Neural cell (in vitro differentiated cells): Measurements from ENCODE around the gene SERP1. TPM values are rescaled to one million over a fixed set of nuclear protein-coding genes. Genes with fewer than 3 reads are reported as not detected.

Source experiments
- H2AFZ ChIP-seq: fragments of 200-600, 300-800 bp; sonication (generic), shearing (Covaris generic); 2 replicates; pipeline ENCODE4 v1.6.0; 2014; ENCODE audit warnings: low read depth, mild to moderate bottlenecking, antibody characterized with exemption, low read length, moderate library complexity
- H3F3A ChIP-seq: fragments of 200-600 bp; shearing (Covaris generic); 2 replicates; pipeline ENCODE4 v1.6.1; 2016; ENCODE audit warnings: mild to moderate bottlenecking, moderate library complexity, mixed read lengths, antibody characterized with exemption, low read length; ENCODE audit not compliant: insufficient read depth, poor library complexity, severe bottlenecking
- H3K27ac ChIP-seq: fragments of 200-600, 300-800 bp; sonication (generic), shearing (Covaris generic); 2 replicates; pipeline ENCODE4 v1.5.1; 2014; ENCODE audit warnings: mild to moderate bottlenecking, low read length, moderate library complexity
- H3K27me3 ChIP-seq: fragments of 300-800, 200-600 bp; sonication (generic), shearing (Covaris generic); 2 replicates; pipeline ENCODE4 v1.6.0; 2014; ENCODE audit warnings: mild to moderate bottlenecking, low read depth, low read length, moderate library complexity; ENCODE audit not compliant: insufficient read depth
- H3K36me3 ChIP-seq: fragments of 300-800, 200-600 bp; sonication (generic), shearing (Covaris generic); 2 replicates; pipeline ENCODE4 v1.5.1; 2014; ENCODE audit warnings: mild to moderate bottlenecking, antibody characterized with exemption, low read length, moderate library complexity; ENCODE audit not compliant: insufficient read depth
- H3K4me2 ChIP-seq: fragments of 300-800, 200-600 bp; sonication (generic), shearing (Covaris generic); 2 replicates; pipeline ENCODE4 v1.6.0; 2014; ENCODE audit warnings: mild to moderate bottlenecking, low read length
- H3K4me3 ChIP-seq: fragments of 300-800, 200-600 bp; sonication (generic), shearing (Covaris generic); 2 replicates; pipeline ENCODE4 v1.5.1; 2014; ENCODE audit warnings: mild to moderate bottlenecking, low read length, moderate library complexity
- H3K79me2 ChIP-seq: fragments of 200-600 bp; shearing (Covaris generic); replicated peaks from 2 replicates; pipeline ENCODE4 v1.6.0; 2014; ENCODE audit warnings: mild to moderate bottlenecking, low read length, moderate library complexity; ENCODE audit not compliant: insufficient read depth
- H3K9ac ChIP-seq: fragments of 300-800, 200-600 bp; sonication (generic), shearing (Covaris generic); 2 replicates; pipeline ENCODE4 v1.6.1; 2016; ENCODE audit warnings: mild to moderate bottlenecking, low read length, mixed read lengths
- H3K9me2 ChIP-seq: fragments of 200-600 bp; shearing (Covaris generic); 2 replicates; pipeline ENCODE4 v1.6.1; 2016; ENCODE audit warnings: mild to moderate bottlenecking, low read length, mixed read lengths; ENCODE audit not compliant: insufficient read depth
- H3K9me3 ChIP-seq: fragments of 200-600, 300-800 bp; sonication (generic), shearing (Covaris generic); 2 replicates; pipeline ENCODE4 v1.6.1; 2016; ENCODE audit warnings: mild to moderate bottlenecking, mixed run types, low read length, moderate library complexity, mixed read lengths
- H4K20me1 ChIP-seq: fragments of 200-600 bp; shearing (Covaris generic); 2 replicates; pipeline ENCODE4 v1.6.1; 2016; ENCODE audit warnings: mild to moderate bottlenecking, mixed run types; ENCODE audit not compliant: insufficient read depth
- CTCF ChIP-seq: fragments of 450-650 bp; IDR thresholded peaks from 2 replicates; pipeline ENCODE4 v1.5.1; 2014; ENCODE audit warnings: antibody characterized with exemption, mild to moderate bottlenecking, moderate library complexity; ENCODE audit not compliant: poor library complexity, severe bottlenecking
- EP300 ChIP-seq: fragments of 450-650 bp; conservative IDR thresholded peaks from 2 replicates; pipeline ENCODE4 v1.6.1; 2014; ENCODE audit warnings: antibody characterized with exemption, mild to moderate bottlenecking, moderate library complexity; ENCODE audit not compliant: poor library complexity, severe bottlenecking
- EZH2 ChIP-seq: fragments of 200-600, 300-800 bp; shearing (Covaris generic), sonication (generic); IDR thresholded peaks from 2 replicates; pipeline ENCODE4 v1.6.1; 2014; ENCODE audit warnings: antibody characterized with exemption, low read length, borderline replicate concordance, mild to moderate bottlenecking; ENCODE audit not compliant: insufficient read depth, poor library complexity, severe bottlenecking
- MXI1 ChIP-seq: fragments of 450-650 bp; conservative IDR thresholded peaks from 2 replicates; pipeline ENCODE4 v1.6.1; 2014; ENCODE audit warnings: antibody characterized with exemption, mild to moderate bottlenecking; ENCODE audit not compliant: poor library complexity, severe bottlenecking
- POLR2AphosphoS5 ChIP-seq: IDR thresholded peaks from 2 replicates; pipeline ENCODE4 v1.6.1; 2012
- RAD21 ChIP-seq: fragments of 450-650 bp; conservative IDR thresholded peaks from 2 replicates; pipeline ENCODE4 v1.6.1; 2014; ENCODE audit warnings: antibody characterized with exemption, mild to moderate bottlenecking, moderate library complexity
- REST ChIP-seq: IDR thresholded peaks from 2 replicates; pipeline ENCODE4 v1.6.1; 2012; ENCODE audit warnings: borderline replicate concordance
- SMC3 ChIP-seq: fragments of 450-650 bp; conservative IDR thresholded peaks from 2 replicates; pipeline ENCODE4 v1.6.1; 2014; ENCODE audit warnings: antibody characterized with exemption, mild to moderate bottlenecking, moderate library complexity; ENCODE audit not compliant: poor library complexity
- TAF1 ChIP-seq: IDR thresholded peaks from 2 replicates; pipeline ENCODE4 v1.6.1; 2012; ENCODE audit warnings: low read depth
- polyA plus RNA-seq: library from polyadenylated mRNA; depleted of rRNA; stranded (reverse); fragments of >200 nt; gene quantifications from 2 replicates; pipeline ENCODE4 v1.2.3, GENCODE V29; 2014

SERP1 gene
- polyA plus RNA-seq, 1 donor from 2014 or later, result 120 TPM

DNA sequence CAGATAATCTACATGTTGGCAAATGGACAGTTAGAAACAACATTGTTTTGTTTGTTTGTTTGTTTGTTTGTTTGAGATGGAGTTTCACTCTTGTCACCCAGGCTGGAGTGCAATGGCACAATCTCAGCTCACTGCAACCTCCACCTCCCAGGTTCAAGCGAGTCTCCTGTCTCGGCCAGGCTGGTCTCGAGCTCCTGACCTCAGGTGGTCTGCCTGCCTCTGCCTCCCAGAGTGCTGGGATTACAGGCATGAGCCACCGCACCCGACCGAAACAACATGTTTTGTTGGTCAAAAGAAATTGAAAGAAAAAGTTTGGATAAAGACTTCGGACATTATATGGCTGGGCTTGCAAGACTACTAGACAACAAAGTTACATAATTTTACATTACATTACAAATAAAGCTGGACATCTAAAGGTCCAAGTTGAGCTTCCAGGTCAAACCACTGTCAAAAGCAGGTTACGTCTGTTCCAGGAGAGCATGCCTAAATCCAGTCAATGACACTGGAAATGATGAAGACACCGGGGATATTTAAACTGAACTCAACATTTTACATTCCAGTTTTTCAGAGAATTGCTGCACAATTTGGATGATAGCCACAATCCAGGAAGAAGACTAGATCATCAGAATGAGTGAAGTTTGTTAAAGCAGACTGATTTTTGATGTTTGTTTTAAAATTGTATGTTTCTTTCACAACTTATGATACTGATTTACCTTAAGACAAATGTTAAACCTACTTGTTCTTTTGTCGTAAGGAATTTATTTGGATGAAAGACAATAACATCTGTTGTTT is 18.6 kb downstream of the SERP1 start:
- Histone ChIP-seq H3K9me2 (no peaks in the 10 kb centered on the region), H3K4me3 (no peak overlapping the region), H3K27ac (no peak overlapping the region), H3K4me2 (no peak overlapping the region), H3K9me3 (no peaks in the 10 kb centered on the region), H3K27me3 (no peaks in the 10 kb centered on the region), H3F3A (no peaks in the 10 kb centered on the region), H4K20me1 (no peaks in the 10 kb centered on the region), H3K9ac (no peak overlapping the region), H3K79me2 (no peaks in the 10 kb centered on the region), H2AFZ (no peak overlapping the region), H3K36me3 (no peaks in the 10 kb centered on the region)
- TF ChIP-seq EZH2, result no peak

GRCh38 chr3:150523538-150523937 is 22.8 kb downstream of the SERP1 start:
- Histone ChIP-seq H3K4me2 (no peak overlapping the region), H2AFZ (no peak overlapping the region), H3K79me2 (no peaks in the 10 kb centered on the region), H3K36me3 (no peaks in the 10 kb centered on the region), H3K9me2 (no peaks in the 10 kb centered on the region), H3K9me3 (no peaks in the 10 kb centered on the region), H4K20me1 (no peaks in the 10 kb centered on the region), H3K9ac (no peak overlapping the region), H3K27ac (no peak overlapping the region), H3K4me3 (no peak overlapping the region), H3F3A (no peaks in the 10 kb centered on the region), H3K27me3 (no peaks in the 10 kb centered on the region)
- TF ChIP-seq MXI1 (no peak), TAF1 (no peak), EP300 (no peak), CTCF (no peak), REST (no peak), RAD21 (no peak), SMC3 (no peak), EZH2 (no peak), POLR2AphosphoS5 (no peak)
